Liver (tissue), 3 donors: ENCODE results near the gene IFTAP.

Experiments
- EGR1 ChIP-seq, 2 donors: IDR thresholded peaks; 2 replicates each; pipeline ENCODE4 v1.6.1; 2016 to 2018; ENCODE audit warnings: antibody characterized with exemption in 2 of 2, low read depth in 2 of 2
- HNF4G ChIP-seq: IDR thresholded peaks from 2 replicates; pipeline ENCODE4 v1.6.1; 2016; ENCODE audit warnings: antibody characterized with exemption
- MAX ChIP-seq: IDR thresholded peaks from 2 replicates; pipeline ENCODE4 v1.6.1; 2016; ENCODE audit warnings: antibody characterized with exemption
- SP1 ChIP-seq: IDR thresholded peaks from 2 replicates; pipeline ENCODE4 v1.6.1; 2018; ENCODE audit warnings: antibody characterized with exemption, mild to moderate bottlenecking
- TF ChIP-seq, protein P1 (sequence below): fragments of 150-350 bp; IDR thresholded peaks from 2 replicates; pipeline ENCODE4 v1.5.1; 2017; ENCODE audit warnings: improper control_type of control experiment, low read depth, low read length; ENCODE audit not compliant: missing input control
- TF ChIP-seq, protein P2 (sequence below): IDR thresholded peaks from 2 replicates; pipeline ENCODE4 v1.6.1; 2016; ENCODE audit warnings: antibody characterized with exemption, mild to moderate bottlenecking
- donor health status: healthy.
- donor health status: healthy.

DNA sequence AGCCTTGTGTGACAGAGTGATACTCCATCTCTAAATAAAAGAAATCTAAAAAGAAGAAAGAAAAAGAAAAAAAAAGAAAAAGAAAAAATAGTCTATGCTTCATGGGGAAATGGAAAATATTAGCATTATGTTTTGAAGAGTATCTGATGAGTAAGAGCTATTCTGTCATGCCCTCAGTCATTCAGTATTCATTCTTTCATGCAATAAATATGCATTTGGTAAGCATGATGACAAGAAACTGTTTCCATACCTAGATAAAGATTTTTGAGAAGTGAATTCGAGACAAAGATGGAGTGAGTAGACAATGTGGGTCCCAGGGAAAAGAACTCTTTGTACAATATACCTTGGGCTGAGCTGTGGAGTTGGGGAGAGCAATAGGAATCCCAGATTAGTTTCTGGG, 6.2 kb upstream of the IFTAP start:
- TF ChIP-seq, protein P1, sequence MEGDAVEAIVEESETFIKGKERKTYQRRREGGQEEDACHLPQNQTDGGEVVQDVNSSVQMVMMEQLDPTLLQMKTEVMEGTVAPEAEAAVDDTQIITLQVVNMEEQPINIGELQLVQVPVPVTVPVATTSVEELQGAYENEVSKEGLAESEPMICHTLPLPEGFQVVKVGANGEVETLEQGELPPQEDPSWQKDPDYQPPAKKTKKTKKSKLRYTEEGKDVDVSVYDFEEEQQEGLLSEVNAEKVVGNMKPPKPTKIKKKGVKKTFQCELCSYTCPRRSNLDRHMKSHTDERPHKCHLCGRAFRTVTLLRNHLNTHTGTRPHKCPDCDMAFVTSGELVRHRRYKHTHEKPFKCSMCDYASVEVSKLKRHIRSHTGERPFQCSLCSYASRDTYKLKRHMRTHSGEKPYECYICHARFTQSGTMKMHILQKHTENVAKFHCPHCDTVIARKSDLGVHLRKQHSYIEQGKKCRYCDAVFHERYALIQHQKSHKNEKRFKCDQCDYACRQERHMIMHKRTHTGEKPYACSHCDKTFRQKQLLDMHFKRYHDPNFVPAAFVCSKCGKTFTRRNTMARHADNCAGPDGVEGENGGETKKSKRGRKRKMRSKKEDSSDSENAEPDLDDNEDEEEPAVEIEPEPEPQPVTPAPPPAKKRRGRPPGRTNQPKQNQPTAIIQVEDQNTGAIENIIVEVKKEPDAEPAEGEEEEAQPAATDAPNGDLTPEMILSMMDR = no peak
- TF ChIP-seq, protein P2, sequence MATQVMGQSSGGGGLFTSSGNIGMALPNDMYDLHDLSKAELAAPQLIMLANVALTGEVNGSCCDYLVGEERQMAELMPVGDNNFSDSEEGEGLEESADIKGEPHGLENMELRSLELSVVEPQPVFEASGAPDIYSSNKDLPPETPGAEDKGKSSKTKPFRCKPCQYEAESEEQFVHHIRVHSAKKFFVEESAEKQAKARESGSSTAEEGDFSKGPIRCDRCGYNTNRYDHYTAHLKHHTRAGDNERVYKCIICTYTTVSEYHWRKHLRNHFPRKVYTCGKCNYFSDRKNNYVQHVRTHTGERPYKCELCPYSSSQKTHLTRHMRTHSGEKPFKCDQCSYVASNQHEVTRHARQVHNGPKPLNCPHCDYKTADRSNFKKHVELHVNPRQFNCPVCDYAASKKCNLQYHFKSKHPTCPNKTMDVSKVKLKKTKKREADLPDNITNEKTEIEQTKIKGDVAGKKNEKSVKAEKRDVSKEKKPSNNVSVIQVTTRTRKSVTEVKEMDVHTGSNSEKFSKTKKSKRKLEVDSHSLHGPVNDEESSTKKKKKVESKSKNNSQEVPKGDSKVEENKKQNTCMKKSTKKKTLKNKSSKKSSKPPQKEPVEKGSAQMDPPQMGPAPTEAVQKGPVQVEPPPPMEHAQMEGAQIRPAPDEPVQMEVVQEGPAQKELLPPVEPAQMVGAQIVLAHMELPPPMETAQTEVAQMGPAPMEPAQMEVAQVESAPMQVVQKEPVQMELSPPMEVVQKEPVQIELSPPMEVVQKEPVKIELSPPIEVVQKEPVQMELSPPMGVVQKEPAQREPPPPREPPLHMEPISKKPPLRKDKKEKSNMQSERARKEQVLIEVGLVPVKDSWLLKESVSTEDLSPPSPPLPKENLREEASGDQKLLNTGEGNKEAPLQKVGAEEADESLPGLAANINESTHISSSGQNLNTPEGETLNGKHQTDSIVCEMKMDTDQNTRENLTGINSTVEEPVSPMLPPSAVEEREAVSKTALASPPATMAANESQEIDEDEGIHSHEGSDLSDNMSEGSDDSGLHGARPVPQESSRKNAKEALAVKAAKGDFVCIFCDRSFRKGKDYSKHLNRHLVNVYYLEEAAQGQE = no peak
- no peak for TF ChIP-seq EGR1 (IDR thresholded peaks at IDR 0.05; ENCODE audit: low read depth in 2 of 2)
- TF ChIP-seq HNF4G = no peak
- TF ChIP-seq SP1 = no peak
- TF ChIP-seq MAX = no peak
